ENCODE measurements around the gene CNRIP1.
"Not testable (repeated sequence)": the region's sequence is repeated elsewhere in the genome, so short reads cannot be mapped to it uniquely, and the experiment has no call there.

Gene CNRIP1

DNA sequence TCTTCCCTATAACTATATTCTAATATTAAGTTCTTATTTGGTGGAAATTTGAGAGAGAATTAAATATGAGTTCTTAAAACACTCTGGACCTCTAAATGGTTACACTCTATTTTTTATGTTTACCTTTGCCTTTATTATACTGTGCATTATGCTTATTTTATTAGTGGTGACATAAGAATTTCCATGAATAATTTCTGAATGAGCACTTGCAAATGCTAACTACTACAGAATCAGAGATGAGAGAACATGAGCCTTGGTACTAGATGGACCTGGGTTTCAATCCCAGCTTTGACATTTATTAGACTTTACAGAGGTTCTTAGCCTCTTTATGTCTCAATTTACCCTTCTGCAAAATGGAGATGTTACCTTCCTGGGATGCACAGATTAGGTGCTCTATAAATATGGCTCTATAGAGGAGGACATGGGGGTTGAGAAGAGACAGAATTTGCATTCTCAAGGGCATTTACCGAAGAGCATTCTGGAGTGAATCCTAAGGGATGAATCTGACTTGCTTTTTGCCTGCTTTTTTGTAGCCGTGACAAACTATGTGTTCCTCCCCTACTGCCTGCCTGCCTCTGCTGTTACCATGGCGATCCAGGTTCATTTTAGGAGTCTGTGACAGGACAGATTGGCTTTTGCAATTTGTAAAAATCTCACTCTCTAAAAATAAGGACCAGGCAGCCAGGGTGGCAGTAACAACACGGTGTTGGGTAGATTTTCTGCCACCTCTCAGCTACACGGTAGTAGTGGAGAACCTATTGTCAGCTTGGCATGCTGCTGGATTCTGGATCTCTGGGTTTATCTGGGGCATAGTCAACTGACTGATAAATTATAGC lies 20.7 kb upstream of the CNRIP1 start:
- no peak for DNase-seq

DNA sequence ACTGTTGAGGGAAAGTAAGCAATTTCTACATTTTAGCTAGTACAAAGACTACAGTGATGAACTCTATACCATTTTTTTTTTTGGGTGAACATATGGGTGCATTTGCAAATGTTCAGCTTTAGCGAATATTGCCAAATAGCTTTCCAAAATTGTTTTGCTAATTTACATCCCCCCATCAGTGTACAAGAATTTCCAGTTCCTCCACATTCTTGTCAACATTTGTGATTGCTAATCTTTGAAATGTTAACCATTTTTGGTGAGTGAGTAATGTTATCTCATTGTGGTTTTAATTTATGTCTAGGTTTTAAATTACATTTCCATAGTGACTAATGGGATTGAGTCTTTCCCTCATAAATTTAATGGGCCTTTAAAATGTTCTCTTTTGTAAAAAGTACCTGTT lies 16.4 kb upstream of the CNRIP1 start:
- DNase-seq, result no peak

DNA sequence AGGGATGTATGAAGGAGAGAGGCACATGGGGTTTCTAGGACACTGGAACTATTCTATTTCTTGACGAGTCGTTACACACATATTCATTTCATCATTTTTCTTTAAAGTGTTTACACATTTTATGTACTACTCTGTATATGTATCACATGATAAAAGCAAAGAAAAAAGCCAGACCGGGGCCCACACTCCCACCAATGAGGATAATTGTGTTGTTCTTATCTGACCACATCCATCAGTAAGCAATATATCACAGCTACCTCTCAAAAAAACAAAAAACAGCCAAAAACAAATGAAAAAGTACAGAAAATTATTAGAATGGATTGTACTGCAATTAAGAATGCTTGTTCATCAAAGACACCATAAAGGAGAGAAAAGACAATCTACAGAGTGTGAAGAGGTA lies 14.2 kb upstream of the CNRIP1 start:
- no peak for DNase-seq

DNA sequence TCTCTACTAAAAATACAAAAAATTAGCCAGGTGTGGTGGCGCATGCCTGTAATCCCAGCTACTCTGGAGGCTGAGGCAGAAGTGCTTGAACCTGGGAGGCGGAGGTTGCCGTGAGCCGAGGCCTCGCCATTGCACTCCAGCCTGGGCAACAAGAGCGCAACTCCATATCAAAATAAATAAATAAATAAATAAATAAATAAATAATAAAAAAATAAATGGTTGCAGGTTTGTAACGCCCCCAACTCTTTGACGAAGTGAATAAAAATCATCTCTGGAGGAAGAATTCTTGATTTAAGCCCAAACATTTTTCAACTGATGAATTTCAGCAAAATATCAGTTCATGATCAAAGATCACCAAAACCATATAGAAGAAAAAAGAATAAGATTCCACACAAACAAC lies 13.3 kb upstream of the CNRIP1 start:
- DNase-seq, result no peak

DNA sequence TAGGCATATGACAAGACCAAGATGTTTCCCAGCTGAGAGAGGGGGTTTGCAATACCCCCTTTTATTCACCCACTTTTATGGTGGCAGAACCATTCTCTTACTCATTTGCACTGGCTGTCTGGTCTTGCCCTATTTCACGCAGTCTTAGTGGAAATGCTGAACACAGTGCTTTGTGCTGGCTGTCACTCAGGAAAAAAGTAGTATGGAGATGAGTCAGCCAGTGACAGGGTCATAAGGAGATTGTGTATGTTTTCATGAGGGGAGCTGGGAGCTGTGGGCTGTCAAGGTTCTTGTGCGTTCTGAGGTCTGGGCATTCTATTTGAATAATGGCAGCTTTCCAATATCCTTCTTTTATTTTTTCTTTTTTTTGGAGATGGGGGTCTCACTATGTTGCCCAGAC lies 10.9 kb upstream of the CNRIP1 start:
- DNase-seq, result no peak

DNA sequence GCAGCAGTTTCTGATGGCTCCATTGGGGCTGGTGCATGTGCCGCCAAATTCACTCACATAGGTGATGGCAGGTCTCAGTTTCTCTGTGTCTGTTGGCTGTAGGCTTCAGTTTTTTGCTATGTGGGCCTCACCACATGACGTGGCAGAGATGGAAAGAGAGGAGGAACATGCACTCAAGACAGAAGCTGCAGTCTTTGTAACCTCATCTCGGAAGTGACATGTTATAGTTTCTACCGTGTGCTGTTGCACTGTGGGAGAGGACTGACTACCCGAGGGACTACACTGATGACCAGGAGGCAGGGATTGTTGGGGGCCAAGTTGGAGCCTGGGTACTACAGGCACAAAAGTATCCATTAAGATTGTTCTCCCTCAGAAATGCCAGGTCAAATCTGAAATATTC lies 9.2 kb upstream of the CNRIP1 start:
- no peak for DNase-seq

DNA sequence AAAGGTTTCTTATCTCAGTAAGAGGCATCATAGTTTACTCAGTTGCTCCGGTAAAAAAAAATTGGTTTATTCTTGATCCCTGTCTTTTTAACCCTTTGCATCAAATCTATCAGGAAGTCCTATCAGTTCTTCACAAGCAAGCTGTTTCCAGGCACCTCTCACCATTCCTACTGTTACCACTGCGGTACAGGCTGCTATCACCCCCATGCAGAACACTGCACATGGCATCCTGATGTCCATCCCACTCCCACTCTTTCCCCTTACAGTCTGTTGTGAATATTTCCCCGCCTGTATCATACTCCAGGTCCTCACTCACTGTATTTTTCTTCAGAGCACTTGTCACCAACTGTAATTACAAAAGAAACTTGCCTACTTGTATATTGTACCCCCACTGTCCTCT lies 5.3 kb upstream of the CNRIP1 start:
- no peak for DNase-seq

DNA sequence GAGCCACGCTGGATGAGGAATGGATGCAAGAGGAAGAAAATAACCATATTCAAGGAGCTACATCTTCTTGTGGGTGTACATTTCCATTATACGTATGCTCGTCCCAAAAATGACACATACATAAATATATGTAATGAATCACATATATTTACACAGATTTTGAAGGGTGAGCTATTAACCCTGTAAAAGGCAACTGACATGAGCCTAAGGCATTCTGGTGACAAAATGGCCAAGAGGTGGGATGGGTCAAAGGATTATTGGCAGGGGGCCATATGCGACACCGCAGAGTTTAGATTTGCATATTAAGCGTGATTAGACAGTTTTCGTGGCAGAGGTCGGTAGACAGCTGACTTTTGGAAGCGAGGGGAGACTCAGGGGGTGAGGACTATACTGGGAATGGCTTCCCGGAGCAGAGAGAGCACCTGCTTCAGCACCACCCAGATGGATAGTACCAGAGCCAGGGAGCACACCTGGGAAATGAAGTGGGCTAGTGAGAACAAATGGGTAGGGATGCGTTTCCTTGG lies 431 bp upstream of the CNRIP1 start:
- no peak for DNase-seq

DNA sequence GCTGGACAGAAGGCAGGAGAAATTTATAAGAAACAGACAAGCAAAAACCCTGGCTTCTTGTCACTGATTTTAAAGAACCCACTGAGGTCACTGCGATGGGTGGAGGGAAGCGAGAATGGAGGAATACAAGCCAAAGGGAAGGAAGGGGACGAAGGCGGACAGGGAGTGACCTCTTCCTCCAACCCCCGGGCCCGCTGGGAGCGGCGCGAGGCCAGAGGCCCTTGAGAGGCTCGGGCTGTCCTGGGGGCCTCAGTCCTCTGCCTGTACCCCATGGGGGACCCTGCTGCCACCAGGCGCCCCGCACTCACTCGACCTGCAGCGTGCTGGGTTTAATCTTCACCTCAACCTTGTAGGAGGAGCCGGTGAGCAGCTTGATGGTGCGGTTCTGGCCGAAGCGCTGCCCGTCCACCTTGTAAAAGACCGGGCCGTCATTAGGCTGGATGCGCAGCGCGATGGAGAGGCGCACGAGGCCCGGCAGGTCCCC lies 793 bp downstream of the CNRIP1 start:
- DNase-seq, result no peak

DNA sequence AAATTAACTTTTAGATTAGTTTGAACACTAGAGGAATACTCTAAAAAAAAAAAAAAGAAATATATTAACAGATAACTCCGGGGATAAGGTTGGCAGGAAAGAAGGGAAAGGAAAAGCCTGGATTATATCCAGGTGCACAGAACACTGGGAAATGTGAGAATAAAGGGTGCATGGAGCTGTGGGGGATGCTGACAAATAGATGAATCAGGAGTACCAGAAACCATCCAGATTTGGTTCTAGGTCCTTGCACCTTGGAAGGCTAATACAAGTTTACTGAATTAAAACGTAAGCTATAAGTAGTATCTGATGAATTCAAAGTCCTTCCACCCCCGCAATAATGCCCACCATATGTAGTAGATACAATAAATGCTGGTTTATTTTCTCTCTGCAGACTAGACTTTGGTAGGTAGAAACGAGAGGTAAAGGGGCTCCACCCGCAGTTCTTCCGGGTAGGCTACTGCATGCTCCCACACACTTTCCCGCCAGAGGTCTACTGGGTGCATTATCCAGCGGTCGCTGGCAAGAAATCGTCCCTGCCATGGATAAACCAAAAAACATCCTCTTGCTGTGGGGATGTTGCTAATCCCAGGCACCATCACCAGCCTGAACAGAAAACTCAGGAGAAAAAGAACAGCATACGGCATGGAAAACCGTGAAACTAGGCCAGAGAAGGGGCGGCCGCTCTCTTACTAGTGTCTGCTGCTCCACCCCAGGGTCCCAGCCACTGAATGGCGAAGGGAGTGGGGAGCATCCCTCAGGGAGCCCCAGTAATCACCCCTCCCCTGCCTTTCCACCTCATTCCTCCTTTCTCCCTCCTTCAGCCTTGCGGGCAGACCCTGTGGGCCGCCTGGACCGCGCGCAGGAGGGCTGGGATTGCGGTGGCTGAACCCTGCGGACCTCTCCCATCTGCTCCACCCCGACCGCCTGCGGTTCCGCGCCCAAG lies 1.5 kb downstream of the CNRIP1 start:
- no peak for DNase-seq

DNA sequence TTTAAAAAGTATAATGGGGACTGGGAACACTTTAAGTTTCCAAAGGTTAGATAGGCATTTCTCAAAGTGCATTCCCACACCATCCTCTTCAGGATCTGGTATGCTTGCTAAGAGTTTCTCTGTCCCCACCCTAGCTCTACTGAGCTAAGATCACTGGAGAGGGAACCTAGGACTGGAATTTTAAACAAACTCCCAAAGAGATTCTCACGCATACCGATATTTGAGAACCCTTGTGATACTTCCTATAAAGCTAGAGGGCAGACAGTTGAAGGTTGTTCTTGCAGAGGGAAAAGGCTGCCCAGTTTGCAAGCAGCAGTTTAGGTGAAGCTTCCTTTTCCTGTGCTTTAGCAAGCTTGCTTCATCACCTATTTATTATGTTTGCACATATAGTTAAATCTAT lies 3.6 kb downstream of the CNRIP1 start:
- no peak for DNase-seq

DNA sequence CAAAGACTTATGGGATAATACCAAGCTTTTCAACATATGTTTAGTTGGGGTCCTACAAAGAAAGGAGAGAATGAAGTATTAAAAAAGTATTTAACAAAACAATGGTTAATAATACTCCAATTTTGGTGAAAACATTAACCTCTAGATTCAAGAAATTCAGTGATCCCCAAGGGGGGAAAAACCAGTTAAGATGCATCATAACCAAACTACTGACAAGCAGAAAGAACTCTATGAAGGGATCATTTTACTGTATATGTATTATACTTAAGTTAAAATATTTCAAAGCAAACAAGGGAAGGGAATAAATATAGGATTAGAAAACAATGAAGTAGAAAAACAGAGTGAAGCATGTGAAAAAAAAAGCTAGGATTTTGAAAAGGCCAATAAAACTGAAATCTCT lies 8.7 kb downstream of the CNRIP1 start:
- no peak for DNase-seq

DNA sequence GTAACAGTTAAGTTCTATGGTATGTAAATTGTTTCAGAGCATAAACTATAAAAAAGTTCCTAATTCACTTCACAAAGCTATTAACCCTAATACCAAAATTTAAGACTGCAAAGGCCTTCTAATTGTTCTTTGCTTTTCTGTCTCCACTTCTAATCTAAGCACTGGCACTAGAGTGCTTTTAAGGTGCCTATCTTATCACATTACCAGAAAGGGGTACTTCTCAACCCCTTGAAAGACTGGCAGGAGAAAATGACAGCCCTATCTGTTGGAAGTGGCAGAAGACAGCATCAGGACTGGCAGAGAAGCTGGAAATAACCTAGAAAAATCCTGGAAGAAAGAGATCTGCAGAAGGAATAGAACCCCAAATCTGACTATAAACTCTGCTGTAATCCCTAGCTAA lies 10.3 kb downstream of the CNRIP1 start:
- no peak for DNase-seq

DNA sequence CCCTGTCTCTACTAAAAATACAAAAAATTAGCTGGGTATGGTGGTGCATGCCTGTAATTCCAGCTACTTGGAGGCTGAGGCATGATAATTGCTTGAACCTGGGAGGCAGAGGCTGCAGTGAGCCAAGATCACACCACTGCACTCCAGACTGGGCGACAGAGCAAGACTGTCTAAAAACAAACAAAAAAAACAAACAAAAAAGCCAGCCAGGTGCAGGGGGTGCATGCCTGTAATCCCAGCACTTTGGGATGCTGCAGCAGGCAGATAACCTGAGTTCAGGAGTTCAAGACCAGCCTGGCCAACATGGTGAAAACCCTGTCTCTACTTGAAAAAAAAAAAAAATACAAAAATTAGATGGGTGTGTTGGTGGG lies 15.9 kb downstream of the CNRIP1 start:
- not testable (repeated sequence) for DNase-seq

DNA sequence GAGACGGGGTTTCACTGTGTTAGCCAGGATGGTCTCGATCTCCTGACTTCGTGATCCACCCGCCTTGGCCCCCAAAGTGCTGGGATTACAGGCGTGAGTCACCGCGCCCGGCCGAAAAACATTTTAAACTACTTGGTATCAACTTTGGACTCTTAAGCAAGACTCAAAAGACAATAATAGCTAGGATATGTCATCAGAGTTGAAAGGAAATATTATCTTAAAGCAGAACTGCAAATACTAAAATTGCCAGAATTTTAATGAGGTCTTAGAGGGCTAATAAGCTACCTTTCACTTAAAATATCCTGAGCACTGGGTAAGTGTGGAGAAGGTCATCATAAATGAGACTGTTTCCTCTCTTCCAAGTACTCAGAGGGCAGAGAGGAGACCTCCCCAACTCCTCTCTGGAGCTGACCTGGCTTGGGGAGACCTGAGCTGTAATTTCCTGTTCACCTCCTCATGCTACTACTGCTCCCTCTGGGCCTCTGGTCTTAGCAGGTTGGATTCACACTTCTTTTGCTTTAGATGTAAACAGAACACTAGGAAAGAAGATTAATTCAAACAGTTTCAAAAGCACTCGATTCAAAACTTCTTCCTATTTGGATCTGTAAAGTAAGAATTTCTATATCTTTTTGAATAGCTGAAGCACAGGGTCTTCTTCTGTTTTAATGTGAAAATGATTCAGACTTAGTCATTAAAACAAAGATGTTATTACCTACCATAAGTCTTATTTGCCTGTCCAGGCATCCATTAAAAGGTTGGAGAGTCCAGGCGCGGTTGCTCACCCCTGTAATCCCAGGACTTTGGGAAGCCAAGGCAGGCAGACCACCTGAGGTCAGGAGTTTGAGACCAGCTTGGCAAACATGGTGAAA lies 16.5 kb downstream of the CNRIP1 start:
- DNase-seq, result no peak

DNA sequence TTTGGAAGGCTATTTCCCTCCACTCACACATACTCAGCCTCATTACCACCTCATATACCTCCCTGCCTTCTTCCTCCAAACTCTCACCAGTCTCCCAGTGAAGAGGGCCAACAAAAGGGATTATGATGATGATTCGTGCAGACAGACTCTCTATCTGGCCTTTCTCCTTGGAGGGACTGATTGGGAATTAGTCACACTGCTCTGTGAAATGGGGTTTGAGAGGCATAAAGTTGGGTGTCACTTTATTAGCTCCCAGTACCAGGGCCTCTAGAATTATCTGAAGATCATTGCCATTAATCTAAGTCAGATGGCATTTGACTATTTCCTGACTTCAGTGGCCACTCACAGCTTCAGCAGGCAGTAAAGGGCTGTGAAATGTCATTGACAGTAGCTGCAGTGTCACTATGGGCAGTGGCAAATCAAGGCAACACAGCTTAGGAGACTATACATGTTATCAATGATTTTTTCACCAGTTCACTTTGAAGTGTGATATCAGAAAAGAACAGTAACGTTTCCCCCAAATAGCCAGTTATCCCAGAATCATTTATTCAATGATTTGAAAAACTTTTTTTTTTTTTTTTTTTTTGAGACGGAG lies 17.4 kb downstream of the CNRIP1 start:
- DNase-seq, result no peak

DNA sequence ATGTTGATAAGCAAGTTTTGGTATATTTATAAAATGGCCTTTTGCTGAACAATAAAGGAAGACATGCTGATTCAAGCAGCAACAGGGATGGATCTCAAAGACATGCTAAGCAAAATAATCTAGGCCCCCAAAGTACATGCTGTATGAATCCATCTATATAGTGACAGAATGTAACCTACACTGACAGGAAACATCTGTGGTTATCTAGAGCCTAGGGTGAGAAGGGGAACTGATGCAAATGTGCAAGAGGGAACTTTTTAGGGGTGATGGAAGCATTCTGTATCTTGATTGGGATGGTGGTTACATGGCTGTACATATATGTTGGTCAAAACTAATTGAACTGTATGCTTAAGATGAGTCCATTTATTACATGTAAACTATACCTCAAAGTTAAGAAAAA lies 24.2 kb downstream of the CNRIP1 start:
- DNase-seq, result no peak

DNA sequence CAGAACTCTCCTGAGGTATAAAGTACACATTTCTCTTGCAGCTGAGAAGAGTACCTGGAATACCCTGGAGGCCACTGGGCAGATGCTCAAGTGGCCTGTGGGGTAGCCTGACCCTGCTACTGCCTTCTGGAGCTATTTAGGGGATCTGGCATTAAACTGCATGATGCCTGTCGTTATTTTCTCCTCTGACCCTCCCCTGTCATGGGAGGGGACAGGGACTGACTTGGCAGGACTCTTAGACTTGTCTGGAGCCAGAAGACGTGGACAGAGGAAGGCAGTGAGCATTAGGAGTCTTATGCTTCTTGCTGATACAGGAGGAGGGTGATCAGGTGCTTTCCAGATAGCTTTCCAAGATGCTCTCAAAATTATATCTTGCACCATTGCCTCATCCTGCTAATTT lies 24.8 kb downstream of the CNRIP1 start:
- DNase-seq, result no peak

DNA sequence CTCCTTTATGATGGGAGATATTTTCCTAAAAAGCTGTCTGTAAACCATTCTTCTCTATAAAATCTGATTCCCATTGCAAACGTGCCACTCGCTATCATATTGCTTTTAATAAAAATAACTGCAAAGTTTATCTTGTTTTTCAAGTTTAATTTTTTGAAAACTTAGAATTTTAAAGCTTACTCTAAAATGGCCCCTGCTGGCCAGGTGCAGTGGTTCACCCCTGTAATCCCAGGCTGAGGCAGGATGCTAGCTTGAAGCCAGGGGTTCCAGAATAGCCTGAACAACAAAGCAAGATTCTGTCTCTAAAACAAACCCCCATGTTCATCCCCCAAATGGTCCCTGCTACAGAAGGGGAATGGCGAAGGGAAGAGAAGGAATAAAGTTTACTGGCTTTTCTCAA lies 25.6 kb downstream of the CNRIP1 start:
- no peak for DNase-seq

DNA sequence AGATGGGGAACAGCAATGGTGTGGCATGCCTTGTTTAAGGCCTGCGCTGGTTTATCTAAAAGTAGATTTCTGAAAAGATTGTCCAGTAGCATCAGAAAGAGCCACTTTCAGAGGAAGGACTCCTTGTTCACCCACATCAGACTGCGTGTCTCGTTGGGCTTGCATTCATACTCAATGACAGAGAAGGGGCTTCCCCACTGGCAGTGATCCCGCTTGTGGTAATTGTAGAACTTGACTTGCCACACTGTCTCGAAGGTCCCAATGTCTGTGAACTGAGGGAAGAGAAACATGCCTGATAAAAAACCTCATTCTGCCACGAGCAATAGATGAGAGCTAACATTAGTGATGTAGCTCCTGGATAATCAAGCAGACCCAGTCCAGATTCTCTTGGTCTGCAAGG lies 26.0 kb downstream of the CNRIP1 start:
- DNase-seq, result no peak

DNA sequence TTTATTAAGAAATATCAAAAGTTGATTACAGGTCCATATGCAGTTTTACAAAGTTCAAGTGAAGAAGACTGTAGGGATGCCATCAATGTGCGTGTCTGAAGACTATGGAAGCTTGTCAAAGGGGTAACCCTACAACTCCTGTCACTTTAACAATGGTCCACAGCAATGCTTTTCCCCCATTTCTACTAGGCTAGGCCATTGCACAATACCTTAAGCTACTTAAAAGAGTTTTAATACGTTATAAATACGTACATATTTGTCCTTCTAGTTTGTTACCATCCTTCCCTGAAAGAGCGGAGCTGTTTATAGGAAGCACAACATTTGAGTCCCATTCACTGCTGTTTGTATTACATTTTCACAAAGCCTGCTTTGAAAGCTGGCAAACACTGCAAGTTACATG lies 26.7 kb downstream of the CNRIP1 start:
- DNase-seq, result no peak

DNA sequence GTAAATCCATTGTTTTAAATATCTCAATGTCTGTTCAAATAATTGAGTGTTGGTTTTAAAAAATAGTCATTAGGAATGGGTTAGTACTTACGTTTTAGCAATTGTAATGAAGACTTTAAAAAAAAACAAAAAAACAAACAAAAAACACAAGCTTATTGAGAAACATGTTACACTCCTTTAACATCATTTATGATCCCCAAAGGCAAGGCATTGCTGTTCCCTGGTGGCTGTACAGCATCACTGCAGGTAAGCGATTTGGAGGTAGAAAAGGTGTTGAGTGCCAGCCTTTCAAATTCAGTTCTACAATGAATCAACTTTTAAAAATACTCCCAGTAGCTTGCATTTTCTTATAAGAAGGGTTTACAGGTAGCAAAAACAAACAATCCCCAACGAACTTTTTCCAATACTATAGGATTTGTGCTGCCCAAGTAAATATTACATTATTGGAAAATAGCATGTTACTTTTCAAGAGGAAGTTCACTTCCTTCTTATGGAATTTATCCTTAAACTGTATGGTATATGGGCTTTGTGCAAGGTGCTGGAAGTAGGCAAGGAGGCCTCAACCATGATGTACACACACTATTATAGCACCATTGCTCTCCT lies 27.5 kb downstream of the CNRIP1 start:
- peak in 1 of 2 donors; percentile 41 for DNase-seq

Data from CD4-positive, alpha-beta T cell treated with Interferon alpha-2 for 1 hour (primary cell).